WTC11 (cell line): ENCODE data around the gene ATP5F1D. TPM values are rescaled to one million over a fixed set of nuclear protein-coding genes. Genes with fewer than 3 reads are reported as not detected.
A peak's percentile ranks its signal among the peaks of the same experiment; 100 is the strongest.

Experiments
- ATAC-seq: fragments of 200-7000 bp; cut with Tn5 transposase; 2 replicates; pipeline ENCODE4 v1.10.0; 2021; ENCODE audit warnings: mild to moderate bottlenecking, moderate library complexity
- CTCF ChIA-PET: fragments of 300-600 bp; sonication (Branson Sonifier 250); formaldehyde crosslinking; loops from one replicate; lab custom pipeline; 2021; ENCODE audit warnings: antibody characterized with exemption; lab: Charles Lee
- POLR2A ChIA-PET: fragments of 350-600 bp; sonication (Branson Sonifier 250); formaldehyde crosslinking; loops from one replicate; lab custom pipeline; 2021; ENCODE audit warnings: antibody characterized with exemption; lab: Charles Lee
- DNase-seq: peaks from one replicate; pipeline ENCODE4 v3.0.0; 2021; ENCODE audit warnings: low spot score
- H3K27ac Mint-ChIP-seq: 2 replicates; pipeline ENCODE4 v1.8.0; 2021; ENCODE audit warnings: mixed read lengths
- H3K27me3 Mint-ChIP-seq: 2 replicates; pipeline ENCODE4 v1.8.0; 2021; ENCODE audit warnings: low read depth, mild to moderate bottlenecking, moderate library complexity, mixed read lengths
- H3K36me3 Mint-ChIP-seq: 2 replicates; pipeline ENCODE4 v1.8.0; 2021; ENCODE audit warnings: mixed read lengths
- H3K4me1 Mint-ChIP-seq: 2 replicates; pipeline ENCODE4 v1.8.0; 2022; ENCODE audit warnings: mixed read lengths
- H3K4me3 Mint-ChIP-seq: 2 replicates; pipeline ENCODE4 v1.8.0; 2021; ENCODE audit warnings: mild to moderate bottlenecking, moderate library complexity, mixed read lengths
- H3K9me3 Mint-ChIP-seq: 2 replicates; pipeline ENCODE4 v1.8.0; 2021; ENCODE audit warnings: mixed read lengths
- ATF1 ChIP-seq: sonication (generic); formaldehyde crosslinking; IDR thresholded peaks from 2 replicates; pipeline ENCODE4 v1.8.1; 2023; ENCODE audit warnings: mild to moderate bottlenecking, moderate library complexity, missing genetic modification reagents
- CBFB ChIP-seq: sonication (generic); formaldehyde crosslinking; IDR thresholded peaks from 2 replicates; pipeline ENCODE4 v1.8.1; 2022; ENCODE audit warnings: mild to moderate bottlenecking, low read depth, missing genetic modification reagents
- CDX4 ChIP-seq: fragments of 250-450 bp; sonication (Bioruptor Pico); IDR thresholded peaks from 2 replicates; pipeline ENCODE4 v1.9.0; 2021; ENCODE audit warnings: moderate library complexity, mild to moderate bottlenecking, inconsistent platforms, borderline replicate concordance
- CREM ChIP-seq: sonication (generic); formaldehyde crosslinking; IDR thresholded peaks from 2 replicates; pipeline ENCODE4 v1.8.1; 2022; ENCODE audit warnings: mild to moderate bottlenecking, missing genetic modification reagents, moderate library complexity
- ELF4 ChIP-seq: sonication (generic); formaldehyde crosslinking; IDR thresholded peaks from 2 replicates; pipeline ENCODE4 v1.8.1; 2022; ENCODE audit warnings: low read depth, mild to moderate bottlenecking, moderate library complexity, missing genetic modification reagents
- EMX1 ChIP-seq: fragments of 250-450 bp; sonication (Bioruptor Pico); IDR thresholded peaks from 2 replicates; pipeline ENCODE4 v1.8.0; 2021; ENCODE audit warnings: mild to moderate bottlenecking
- FOXJ3 ChIP-seq: sonication (generic); formaldehyde crosslinking; IDR thresholded peaks from 2 replicates; pipeline ENCODE4 v1.9.0; 2021; ENCODE audit warnings: missing genetic modification reagents, mild to moderate bottlenecking, borderline replicate concordance
- FOXP1 ChIP-seq: sonication (generic); formaldehyde crosslinking; IDR thresholded peaks from 2 replicates; pipeline ENCODE4 v1.8.0; 2022; ENCODE audit warnings: missing genetic modification reagents, mild to moderate bottlenecking, moderate library complexity, borderline replicate concordance
- HMGXB4 ChIP-seq: sonication (generic); formaldehyde crosslinking; IDR thresholded peaks from 2 replicates; pipeline ENCODE4 v1.8.1; 2023; ENCODE audit warnings: mild to moderate bottlenecking, moderate library complexity, missing genetic modification reagents
- JUN ChIP-seq: sonication (generic); formaldehyde crosslinking; IDR thresholded peaks from 2 replicates; pipeline ENCODE4 v1.8.0; 2023; ENCODE audit warnings: mild to moderate bottlenecking, missing genetic modification reagents
- MYBL2 ChIP-seq: sonication (generic); formaldehyde crosslinking; IDR thresholded peaks from 2 replicates; pipeline ENCODE4 v1.8.1; 2023; ENCODE audit warnings: mild to moderate bottlenecking, moderate library complexity, missing genetic modification reagents
- NFATC4 ChIP-seq: fragments of 250-450 bp; sonication (Bioruptor Pico); IDR thresholded peaks from 2 replicates; pipeline ENCODE4 v1.9.0; 2021; ENCODE audit warnings: mild to moderate bottlenecking
- PREB ChIP-seq: sonication (generic); formaldehyde crosslinking; IDR thresholded peaks from 2 replicates; pipeline ENCODE4 v1.8.1; 2022; ENCODE audit warnings: mild to moderate bottlenecking, missing genetic modification reagents, moderate library complexity, borderline replicate concordance
- TEAD4 ChIP-seq: sonication (generic); formaldehyde crosslinking; IDR thresholded peaks from 2 replicates; pipeline ENCODE4 v1.8.0; 2022; ENCODE audit warnings: mild to moderate bottlenecking, missing genetic modification reagents
- ZMAT4 ChIP-seq: fragments of 250-450 bp; sonication (Bioruptor Pico); IDR thresholded peaks from 2 replicates; pipeline ENCODE4 v1.9.0; 2021; ENCODE audit warnings: mild to moderate bottlenecking
- ZNF232 ChIP-seq: sonication (generic); formaldehyde crosslinking; IDR thresholded peaks from 2 replicates; pipeline ENCODE4 v1.8.0; 2022; ENCODE audit warnings: mild to moderate bottlenecking, missing genetic modification reagents
- ZNF263 ChIP-seq: sonication (generic); formaldehyde crosslinking; IDR thresholded peaks from 2 replicates; pipeline ENCODE4 v1.8.1; 2022; ENCODE audit warnings: low read depth, mild to moderate bottlenecking, moderate library complexity, missing genetic modification reagents
- ZNF416 ChIP-seq: fragments of 250-450 bp; sonication (Bioruptor Pico); IDR thresholded peaks from 2 replicates; pipeline ENCODE4 v1.9.0; 2021; ENCODE audit warnings: mild to moderate bottlenecking, inconsistent platforms
- ZNF425 ChIP-seq: fragments of 250-450 bp; sonication (Bioruptor Pico); conservative IDR thresholded peaks from 2 replicates; pipeline ENCODE4 v1.9.0; 2021; ENCODE audit warnings: mild to moderate bottlenecking
- ZNF671 ChIP-seq: fragments of 250-450 bp; sonication (Bioruptor Pico); IDR thresholded peaks from 2 replicates; pipeline ENCODE4 v1.8.0; 2021; ENCODE audit warnings: mild to moderate bottlenecking
- total RNA-seq: library from RNA; stranded (reverse); gene quantifications from 3 replicates; pipeline ENCODE4 v1.2.3, GENCODE V29; 2021
- TF ChIP-seq, protein P1 (sequence below): sonication (generic); formaldehyde crosslinking; IDR thresholded peaks from 2 replicates; pipeline ENCODE4 v1.8.0; 2022; ENCODE audit warnings: mild to moderate bottlenecking, missing genetic modification reagents
- TF ChIP-seq, protein P2 (sequence below): sonication (generic); formaldehyde crosslinking; IDR thresholded peaks from 2 replicates; pipeline ENCODE4 v1.8.1; 2022; ENCODE audit warnings: mild to moderate bottlenecking, moderate library complexity, missing genetic modification reagents
- TF ChIP-seq, protein P3 (sequence below): fragments of 250-450 bp; sonication (Bioruptor Pico); IDR thresholded peaks from 2 replicates; pipeline ENCODE4 v1.9.0; 2021; ENCODE audit warnings: mild to moderate bottlenecking, borderline replicate concordance

Gene ATP5F1D
- total RNA-seq, 1 experiment from 2014 or later = 277 TPM

GRCh38 chr19:1269478-1270212, 28.1 kb downstream of the ATP5F1D start:
- peaks cover 7% of the 10 kb centered on the region for H3K27me3 Mint-ChIP-seq
- ATAC-seq (peak; percentile 0), DNase-seq (peak; percentile 79)
- ChIA-PET POLR2A (interaction anchor here (0.6 to 2.8 kb wide), 18 partner anchors 10 to 299 kb away, joined by 3 to 37 read pairs (median 4); no protein-coding TSS in a partner anchor), CTCF (interaction anchor here (0.8 to 15.6 kb wide), 12 partner anchors 10 to 205 kb away, joined by 3 to 648 read pairs (median 3); partner anchors contain the start of gene ATP5F1D)
- peak overlapping the region; percentile 97 for H3K27ac Mint-ChIP-seq
- H3K9me3 Mint-ChIP-seq = no peaks in the 10 kb centered on the region
- H3K4me1 Mint-ChIP-seq = peaks cover 61% of the 10 kb centered on the region
- H3K36me3 Mint-ChIP-seq = peaks cover 42% of the 10 kb centered on the region
- H3K4me3 Mint-ChIP-seq = peak overlapping the region; percentile 79
- TF ChIP-seq ZNF671 (CRISPR knock-in tag) = peak; percentile 78
- peak; percentile 82; the same call in 1 of the 2 replicates for TF ChIP-seq ZNF425 (CRISPR knock-in tag)
- peak; percentile 95 for TF ChIP-seq ATF1 (CRISPR knock-in tag)
- TF ChIP-seq FOXP1 (CRISPR knock-in tag) = peak; percentile 46; the same call in 1 of the 2 replicates
- TF ChIP-seq FOXJ3 (CRISPR knock-in tag) = no peak
- no peak for TF ChIP-seq JUN
- peak; percentile 91 for TF ChIP-seq EMX1 (CRISPR knock-in tag)
- peak; percentile 57; the same call in 1 of the 2 replicates for TF ChIP-seq ELF4 (CRISPR knock-in tag)
- peak; percentile 67; the same call in 1 of the 2 replicates for TF ChIP-seq CBFB
- TF ChIP-seq, protein P1, sequence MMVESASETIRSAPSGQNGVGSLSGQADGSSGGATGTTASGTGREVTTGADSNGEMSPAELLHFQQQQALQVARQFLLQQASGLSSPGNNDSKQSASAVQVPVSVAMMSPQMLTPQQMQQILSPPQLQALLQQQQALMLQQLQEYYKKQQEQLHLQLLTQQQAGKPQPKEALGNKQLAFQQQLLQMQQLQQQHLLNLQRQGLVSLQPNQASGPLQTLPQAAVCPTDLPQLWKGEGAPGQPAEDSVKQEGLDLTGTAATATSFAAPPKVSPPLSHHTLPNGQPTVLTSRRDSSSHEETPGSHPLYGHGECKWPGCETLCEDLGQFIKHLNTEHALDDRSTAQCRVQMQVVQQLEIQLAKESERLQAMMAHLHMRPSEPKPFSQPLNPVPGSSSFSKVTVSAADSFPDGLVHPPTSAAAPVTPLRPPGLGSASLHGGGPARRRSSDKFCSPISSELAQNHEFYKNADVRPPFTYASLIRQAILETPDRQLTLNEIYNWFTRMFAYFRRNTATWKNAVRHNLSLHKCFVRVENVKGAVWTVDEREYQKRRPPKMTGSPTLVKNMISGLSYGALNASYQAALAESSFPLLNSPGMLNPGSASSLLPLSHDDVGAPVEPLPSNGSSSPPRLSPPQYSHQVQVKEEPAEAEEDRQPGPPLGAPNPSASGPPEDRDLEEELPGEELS (CRISPR knock-in tag) = no peak; the same call in 1 of the 2 replicates
- TF ChIP-seq CDX4 (CRISPR knock-in tag) = no peak
- 0 out of 2 replicates have a peak, but pooled peaks have one; percentile 42 for TF ChIP-seq MYBL2 (CRISPR knock-in tag)
- TF ChIP-seq, protein P2, sequence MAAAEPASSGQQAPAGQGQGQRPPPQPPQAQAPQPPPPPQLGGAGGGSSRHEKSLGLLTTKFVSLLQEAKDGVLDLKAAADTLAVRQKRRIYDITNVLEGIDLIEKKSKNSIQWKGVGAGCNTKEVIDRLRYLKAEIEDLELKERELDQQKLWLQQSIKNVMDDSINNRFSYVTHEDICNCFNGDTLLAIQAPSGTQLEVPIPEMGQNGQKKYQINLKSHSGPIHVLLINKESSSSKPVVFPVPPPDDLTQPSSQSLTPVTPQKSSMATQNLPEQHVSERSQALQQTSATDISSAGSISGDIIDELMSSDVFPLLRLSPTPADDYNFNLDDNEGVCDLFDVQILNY (CRISPR knock-in tag) = peak; percentile 94
- peak; percentile 60; the same call in 1 of the 2 replicates for TF ChIP-seq HMGXB4
- peak; percentile 83 for TF ChIP-seq NFATC4 (CRISPR knock-in tag)
- TF ChIP-seq TEAD4 (CRISPR knock-in tag) = no peak
- TF ChIP-seq ZNF416 (CRISPR knock-in tag) = peak; percentile 86
- TF ChIP-seq, protein P3, sequence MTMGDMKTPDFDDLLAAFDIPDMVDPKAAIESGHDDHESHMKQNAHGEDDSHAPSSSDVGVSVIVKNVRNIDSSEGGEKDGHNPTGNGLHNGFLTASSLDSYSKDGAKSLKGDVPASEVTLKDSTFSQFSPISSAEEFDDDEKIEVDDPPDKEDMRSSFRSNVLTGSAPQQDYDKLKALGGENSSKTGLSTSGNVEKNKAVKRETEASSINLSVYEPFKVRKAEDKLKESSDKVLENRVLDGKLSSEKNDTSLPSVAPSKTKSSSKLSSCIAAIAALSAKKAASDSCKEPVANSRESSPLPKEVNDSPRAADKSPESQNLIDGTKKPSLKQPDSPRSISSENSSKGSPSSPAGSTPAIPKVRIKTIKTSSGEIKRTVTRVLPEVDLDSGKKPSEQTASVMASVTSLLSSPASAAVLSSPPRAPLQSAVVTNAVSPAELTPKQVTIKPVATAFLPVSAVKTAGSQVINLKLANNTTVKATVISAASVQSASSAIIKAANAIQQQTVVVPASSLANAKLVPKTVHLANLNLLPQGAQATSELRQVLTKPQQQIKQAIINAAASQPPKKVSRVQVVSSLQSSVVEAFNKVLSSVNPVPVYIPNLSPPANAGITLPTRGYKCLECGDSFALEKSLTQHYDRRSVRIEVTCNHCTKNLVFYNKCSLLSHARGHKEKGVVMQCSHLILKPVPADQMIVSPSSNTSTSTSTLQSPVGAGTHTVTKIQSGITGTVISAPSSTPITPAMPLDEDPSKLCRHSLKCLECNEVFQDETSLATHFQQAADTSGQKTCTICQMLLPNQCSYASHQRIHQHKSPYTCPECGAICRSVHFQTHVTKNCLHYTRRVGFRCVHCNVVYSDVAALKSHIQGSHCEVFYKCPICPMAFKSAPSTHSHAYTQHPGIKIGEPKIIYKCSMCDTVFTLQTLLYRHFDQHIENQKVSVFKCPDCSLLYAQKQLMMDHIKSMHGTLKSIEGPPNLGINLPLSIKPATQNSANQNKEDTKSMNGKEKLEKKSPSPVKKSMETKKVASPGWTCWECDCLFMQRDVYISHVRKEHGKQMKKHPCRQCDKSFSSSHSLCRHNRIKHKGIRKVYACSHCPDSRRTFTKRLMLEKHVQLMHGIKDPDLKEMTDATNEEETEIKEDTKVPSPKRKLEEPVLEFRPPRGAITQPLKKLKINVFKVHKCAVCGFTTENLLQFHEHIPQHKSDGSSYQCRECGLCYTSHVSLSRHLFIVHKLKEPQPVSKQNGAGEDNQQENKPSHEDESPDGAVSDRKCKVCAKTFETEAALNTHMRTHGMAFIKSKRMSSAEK (CRISPR knock-in tag) = peak; percentile 76; the same call in 1 of the 2 replicates
- TF ChIP-seq ZNF263 (CRISPR knock-in tag) = no peak
- TF ChIP-seq PREB = no peak
- TF ChIP-seq ZMAT4 = no peak
- TF ChIP-seq ZNF232 = peak; percentile 61; the same call in 1 of the 2 replicates
- peak; percentile 75; the same call in 1 of the 2 replicates for TF ChIP-seq CREM (CRISPR knock-in tag)
